NCI-H146 treated with DMSO at 0.1 percent for 48 hours (cell line): ENCODE data around the gene PIEZO2.

Source experiments
- DNase-seq: peaks from one replicate; lab custom pipeline; 2025; ENCODE audit not compliant: unreplicated experiment; lab: John Stamatoyannopoulos, UW

The PIEZO2 gene

GRCh38 chr18:10752382-10752781, 397.0 kb downstream of the PIEZO2 start:
- DNase-seq: no peak

- no peak for DNase-seq
Observed at GRCh38 chr18:10751653-10752052, 397.7 kb downstream of the PIEZO2 start.

- peak; percentile 22 for DNase-seq
Observed at GRCh38 chr18:10750191-10751035, 399.0 kb downstream of the PIEZO2 start.

GRCh38 chr18:10748641-10749040, 400.7 kb downstream of the PIEZO2 start:
- no peak for DNase-seq

- no peak for DNase-seq
Observed at GRCh38 chr18:10745971-10746370, 403.4 kb downstream of the PIEZO2 start.

GRCh38 chr18:10745219-10745618, 404.1 kb downstream of the PIEZO2 start:
- DNase-seq: no peak

GRCh38 chr18:10743766-10744165, 405.6 kb downstream of the PIEZO2 start:
- DNase-seq: no peak

GRCh38 chr18:10739152-10739551, 410.2 kb downstream of the PIEZO2 start:
- DNase-seq: peak; percentile 81

- no peak for DNase-seq
Observed at GRCh38 chr18:10736984-10737383, 412.4 kb downstream of the PIEZO2 start.

- no peak for DNase-seq
Observed at GRCh38 chr18:10732990-10733389, 416.4 kb downstream of the PIEZO2 start.

- peak; percentile 63 for DNase-seq
Observed at GRCh38 chr18:10727477-10727876, 421.9 kb downstream of the PIEZO2 start.

GRCh38 chr18:10726198-10727068, 422.9 kb downstream of the PIEZO2 start:
- peak; percentile 99 for DNase-seq

- DNase-seq: no peak
Observed at GRCh38 chr18:10724666-10725065, 424.7 kb downstream of the PIEZO2 start.

- DNase-seq: no peak
Observed at GRCh38 chr18:10723496-10723895, 425.9 kb downstream of the PIEZO2 start.

GRCh38 chr18:10718809-10719208, 430.6 kb downstream of the PIEZO2 start:
- DNase-seq: no peak

GRCh38 chr18:10715791-10716190, 433.6 kb downstream of the PIEZO2 start:
- no peak for DNase-seq

- DNase-seq: no peak
Observed at GRCh38 chr18:10713409-10713808, 436.0 kb downstream of the PIEZO2 start.

GRCh38 chr18:10707294-10707693, 442.1 kb downstream of the PIEZO2 start:
- no peak for DNase-seq

GRCh38 chr18:10705786-10706185, 443.6 kb downstream of the PIEZO2 start:
- peak; percentile 89 for DNase-seq

GRCh38 chr18:10705291-10705690, 444.1 kb downstream of the PIEZO2 start:
- DNase-seq: no peak

GRCh38 chr18:10702206-10702605, 447.2 kb downstream of the PIEZO2 start:
- DNase-seq: no peak

GRCh38 chr18:10690366-10690765, 459.0 kb downstream of the PIEZO2 start:
- no peak for DNase-seq
